C4-2B (cell line): ENCODE data around the gene MCEE.
"Not testable (repeated sequence)": the region's sequence is repeated elsewhere in the genome, so short reads cannot be mapped to it uniquely, and the experiment has no call there.

Source experiments
- H3K27ac ChIP-seq: fragments of 450-650 bp; 2 replicates; pipeline ENCODE4 v1.5.1; 2017
- ZFX ChIP-seq: fragments of 450-650 bp; IDR thresholded peaks from 2 replicates; pipeline ENCODE4 v1.6.1; 2017
- TF ChIP-seq, protein P1 (sequence below): fragments of 450-650 bp; conservative IDR thresholded peaks from 2 replicates; pipeline ENCODE4 v1.5.1; 2017; ENCODE audit warnings: mild to moderate bottlenecking

MCEE gene

DNA sequence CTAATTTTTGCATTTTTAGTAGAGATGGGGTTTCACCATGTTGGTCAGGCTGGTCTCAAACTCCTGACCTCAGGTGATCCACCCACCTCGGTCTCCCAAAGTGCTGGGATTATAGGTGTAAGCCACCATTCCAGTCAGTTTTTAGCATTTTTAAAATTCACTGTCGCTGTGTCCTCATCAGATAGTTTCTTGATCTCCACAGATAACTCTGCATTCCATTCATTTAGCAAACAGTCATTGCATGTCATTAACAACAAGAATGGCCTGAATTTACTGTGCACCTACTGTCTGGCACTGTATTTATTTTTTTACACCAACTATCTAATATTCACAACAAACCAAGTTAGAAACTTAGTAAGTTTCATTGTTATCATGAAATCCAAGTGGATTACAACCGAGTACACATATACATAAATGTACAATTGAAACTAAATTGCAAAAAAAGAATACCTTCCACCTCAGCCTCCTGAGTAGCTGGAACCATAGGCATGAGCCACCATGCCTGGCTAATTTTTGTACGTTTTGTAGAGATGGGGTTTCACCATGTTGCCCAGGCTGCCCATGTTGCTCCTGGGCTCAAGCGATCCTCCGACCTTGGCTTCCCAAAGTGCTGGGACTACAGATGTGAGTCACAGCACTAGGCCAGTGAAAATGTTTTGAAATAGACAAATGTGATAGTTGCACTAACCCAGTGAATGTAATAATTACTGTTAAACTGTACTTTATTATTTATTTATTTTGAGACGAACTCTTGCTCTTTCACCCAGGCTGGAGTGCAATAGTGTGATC lies 4.3 kb downstream of the MCEE start:
- no peak for TF ChIP-seq ZFX
- TF ChIP-seq, protein P1, sequence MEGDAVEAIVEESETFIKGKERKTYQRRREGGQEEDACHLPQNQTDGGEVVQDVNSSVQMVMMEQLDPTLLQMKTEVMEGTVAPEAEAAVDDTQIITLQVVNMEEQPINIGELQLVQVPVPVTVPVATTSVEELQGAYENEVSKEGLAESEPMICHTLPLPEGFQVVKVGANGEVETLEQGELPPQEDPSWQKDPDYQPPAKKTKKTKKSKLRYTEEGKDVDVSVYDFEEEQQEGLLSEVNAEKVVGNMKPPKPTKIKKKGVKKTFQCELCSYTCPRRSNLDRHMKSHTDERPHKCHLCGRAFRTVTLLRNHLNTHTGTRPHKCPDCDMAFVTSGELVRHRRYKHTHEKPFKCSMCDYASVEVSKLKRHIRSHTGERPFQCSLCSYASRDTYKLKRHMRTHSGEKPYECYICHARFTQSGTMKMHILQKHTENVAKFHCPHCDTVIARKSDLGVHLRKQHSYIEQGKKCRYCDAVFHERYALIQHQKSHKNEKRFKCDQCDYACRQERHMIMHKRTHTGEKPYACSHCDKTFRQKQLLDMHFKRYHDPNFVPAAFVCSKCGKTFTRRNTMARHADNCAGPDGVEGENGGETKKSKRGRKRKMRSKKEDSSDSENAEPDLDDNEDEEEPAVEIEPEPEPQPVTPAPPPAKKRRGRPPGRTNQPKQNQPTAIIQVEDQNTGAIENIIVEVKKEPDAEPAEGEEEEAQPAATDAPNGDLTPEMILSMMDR = no peak

GRCh38 chr2:71122387-71123298 lies 7.4 kb downstream of the MCEE start:
- TF ChIP-seq, protein P1 = no peak
- TF ChIP-seq ZFX = no peak
- H3K27ac ChIP-seq = no peak overlapping the region

More for the DNA sequence above, 4.3 kb downstream of the MCEE start:
- no peak overlapping the region for H3K27ac ChIP-seq

- TF ChIP-seq, protein P1 = no peak
- no peak for TF ChIP-seq ZFX
- H3K27ac ChIP-seq = no peak overlapping the region
Measured at GRCh38 chr2:71121479-71121878, 8.6 kb downstream of the MCEE start.

DNA sequence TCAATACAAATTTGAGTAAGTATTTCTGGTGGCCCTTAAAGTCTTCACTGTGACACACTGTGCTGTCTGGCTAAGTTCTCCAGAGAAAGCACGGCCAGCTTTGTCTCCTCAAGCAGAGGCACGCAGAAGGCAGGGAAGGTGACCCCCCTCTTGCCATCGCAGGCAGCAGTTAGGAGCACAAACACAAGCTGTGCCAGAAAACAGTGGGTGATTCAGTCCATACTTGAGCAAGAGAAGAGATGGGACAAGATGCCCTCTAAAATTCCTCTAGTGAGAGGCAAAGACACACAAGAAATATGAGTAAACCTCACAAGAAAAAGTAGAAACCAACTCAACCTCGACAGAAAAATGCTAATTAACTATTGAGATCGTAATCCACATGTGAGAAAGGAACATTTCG lies 9.8 kb downstream of the MCEE start:
- H3K27ac ChIP-seq = no peak overlapping the region
- TF ChIP-seq, protein P1 = no peak
- no peak for TF ChIP-seq ZFX

GRCh38 chr2:71117063-71117462 lies 13.0 kb downstream of the MCEE start:
- TF ChIP-seq, protein P1 = no peak
- TF ChIP-seq ZFX = no peak
- no peak overlapping the region for H3K27ac ChIP-seq

DNA sequence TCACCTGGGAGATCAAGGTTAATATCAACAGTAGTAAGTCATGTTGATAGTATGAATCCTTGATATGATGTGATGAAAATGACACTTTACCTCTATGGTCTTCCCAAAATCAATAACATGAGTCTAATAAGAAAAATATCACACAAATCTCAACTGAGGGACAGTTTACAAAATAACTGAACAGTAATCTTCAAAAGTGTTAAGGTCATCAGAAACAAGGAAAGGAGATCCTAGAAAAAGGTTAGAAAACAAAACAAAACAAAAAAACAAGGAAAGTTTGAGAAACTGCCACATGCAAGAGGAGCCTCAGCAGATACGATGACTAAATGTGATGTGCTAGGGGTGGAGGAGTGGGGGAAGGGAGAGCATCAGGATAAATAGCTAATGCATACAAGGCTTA lies 16.2 kb downstream of the MCEE start:
- no peak for TF ChIP-seq ZFX
- TF ChIP-seq, protein P1 = no peak
- H3K27ac ChIP-seq = no peak overlapping the region

- no peak overlapping the region for H3K27ac ChIP-seq
- no peak for TF ChIP-seq ZFX
- TF ChIP-seq, protein P1 = no peak
Measured at GRCh38 chr2:71108091-71108490, 21.9 kb downstream of the MCEE start.

GRCh38 chr2:71106463-71106862 lies 23.6 kb downstream of the MCEE start:
- H3K27ac ChIP-seq = not testable (repeated sequence)
